ENCODE measurements around the gene UGT1A9.
"Not testable (repeated sequence)": the region's sequence is repeated elsewhere in the genome, so short reads cannot be mapped to it uniquely, and the experiment has no call there.

Gene UGT1A9

GRCh38 chr2:233671290-233672161 lies at the start of gene UGT1A9:
Gene UGT1A9, plus strand, starts transcription at chr2:233671898. Its CDS starts 37 bp downstream, at chr2:233671935.
- no peak for DNase-seq (ENCODE audit: low read depth in 2 of 2)

- no peak for DNase-seq (ENCODE audit: low read depth in 2 of 2)
Measured at GRCh38 chr2:233627331-233628025, 44.2 kb upstream of the UGT1A9 start.

GRCh38 chr2:233636306-233636705 lies 35.4 kb upstream of the UGT1A9 start, which contains the start of gene UGT1A10:
Gene UGT1A10, plus strand, starts transcription at chr2:233636448. Its CDS starts 75 bp downstream, at chr2:233636523.
- DNase-seq (ENCODE audit: low read depth in 2 of 2) = not testable (repeated sequence)

- DNase-seq (ENCODE audit: low read depth in 2 of 2) = no peak
Measured at GRCh38 chr2:233638836-233639235, 32.9 kb upstream of the UGT1A9 start.

GRCh38 chr2:233639860-233640259 lies 31.8 kb upstream of the UGT1A9 start:
- DNase-seq (ENCODE audit: low read depth in 2 of 2) = no peak

- DNase-seq (ENCODE audit: low read depth in 2 of 2) = no peak
Measured at GRCh38 chr2:233643128-233643527, 28.6 kb upstream of the UGT1A9 start.

GRCh38 chr2:233646033-233646432 lies 25.7 kb upstream of the UGT1A9 start:
- DNase-seq (ENCODE audit: low read depth in 2 of 2) = not testable (repeated sequence)

GRCh38 chr2:233650981-233651380 lies 20.7 kb upstream of the UGT1A9 start:
- DNase-seq (ENCODE audit: low read depth in 2 of 2) = no peak

GRCh38 chr2:233651430-233651829 lies 20.3 kb upstream of the UGT1A9 start:
- DNase-seq (ENCODE audit: low read depth in 2 of 2) = no peak

- DNase-seq (ENCODE audit: low read depth in 2 of 2) = no peak
Measured at GRCh38 chr2:233654501-233654900, 17.2 kb upstream of the UGT1A9 start.

GRCh38 chr2:233655043-233655442 lies 16.7 kb upstream of the UGT1A9 start:
- no peak for DNase-seq (ENCODE audit: low read depth in 2 of 2)

- DNase-seq (ENCODE audit: low read depth in 2 of 2) = not testable (repeated sequence)
Measured at GRCh38 chr2:233655943-233656342, 15.8 kb upstream of the UGT1A9 start.

GRCh38 chr2:233656443-233656842 lies 15.3 kb upstream of the UGT1A9 start:
- no peak for DNase-seq (ENCODE audit: low read depth in 2 of 2)

- no peak for DNase-seq (ENCODE audit: low read depth in 2 of 2)
Measured at GRCh38 chr2:233658610-233659009, 13.1 kb upstream of the UGT1A9 start.

- no peak for DNase-seq (ENCODE audit: low read depth in 2 of 2)
Measured at GRCh38 chr2:233663911-233664310, 7.8 kb upstream of the UGT1A9 start.

- DNase-seq (ENCODE audit: low read depth in 2 of 2) = no peak
Measured at GRCh38 chr2:233668605-233669260, 3.0 kb upstream of the UGT1A9 start.

- DNase-seq (ENCODE audit: low read depth in 2 of 2) = no peak
Measured at GRCh38 chr2:233672886-233673285, 1.2 kb downstream of the UGT1A9 start.

GRCh38 chr2:233673896-233674295 lies 2.2 kb downstream of the UGT1A9 start:
- DNase-seq (ENCODE audit: low read depth in 2 of 2) = no peak

- no peak for DNase-seq (ENCODE audit: low read depth in 2 of 2)
Measured at GRCh38 chr2:233674314-233674713, 2.6 kb downstream of the UGT1A9 start.

GRCh38 chr2:233674995-233675394 lies 3.3 kb downstream of the UGT1A9 start:
- no peak for DNase-seq (ENCODE audit: low read depth in 2 of 2)

- DNase-seq (ENCODE audit: low read depth in 2 of 2) = no peak
Measured at GRCh38 chr2:233676046-233676445, 4.3 kb downstream of the UGT1A9 start.

- no peak for DNase-seq (ENCODE audit: low read depth in 2 of 2)
Measured at GRCh38 chr2:233679196-233679595, 7.5 kb downstream of the UGT1A9 start.

Data from stimulated activated CD8-positive, alpha-beta memory T cell treated with anti-CD3 and anti-CD28 coated beads, Interleukin-2, amount 100 ng/mL, for 1 hour (primary cell).